Cerebellar nuclear complex (tissue), 1 donor: ENCODE results near the gene MMUT.
A peak's percentile ranks its signal among the peaks of the same experiment; 100 is the strongest.
"Not testable (repeated sequence)": the region's sequence is repeated elsewhere in the genome, so short reads cannot be mapped to it uniquely, and the experiment has no call there.

Source experiments
- DNase-seq, 2 experiments: peaks; one replicate each; lab custom pipeline; 2025; lab: John Stamatoyannopoulos, UW

Gene MMUT

GRCh38 chr6:49462927-49463611 lies at the start of gene MMUT, which contains the start of gene CENPQ:
MMUT (minus strand) TSS chr6:49463253; CDS start chr6:49459466, 3,787 bp downstream.
CENPQ (plus strand) TSS chr6:49463370; CDS start chr6:49470177, 6,807 bp downstream.
- peak; percentile 70 to 85 for DNase-seq

DNA sequence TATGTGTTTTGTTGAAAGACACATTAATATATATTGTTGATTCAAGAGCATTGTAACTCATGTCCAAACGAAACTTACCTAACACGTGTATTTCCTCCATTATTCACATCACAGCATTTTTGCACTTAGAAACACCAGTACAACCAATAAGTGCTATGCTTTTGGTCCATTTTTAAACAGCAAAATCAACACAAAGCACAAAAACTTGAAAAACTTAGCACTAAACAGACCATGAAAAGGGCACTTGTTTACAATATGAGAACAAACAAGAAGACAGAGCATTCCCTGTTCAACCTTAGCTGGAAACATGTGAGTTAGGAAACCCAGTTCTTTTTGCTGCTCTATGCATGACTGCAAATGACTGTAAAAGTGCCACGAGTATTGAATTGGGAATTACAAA lies 46.3 kb upstream of the MMUT start:
- no peak for DNase-seq

DNA sequence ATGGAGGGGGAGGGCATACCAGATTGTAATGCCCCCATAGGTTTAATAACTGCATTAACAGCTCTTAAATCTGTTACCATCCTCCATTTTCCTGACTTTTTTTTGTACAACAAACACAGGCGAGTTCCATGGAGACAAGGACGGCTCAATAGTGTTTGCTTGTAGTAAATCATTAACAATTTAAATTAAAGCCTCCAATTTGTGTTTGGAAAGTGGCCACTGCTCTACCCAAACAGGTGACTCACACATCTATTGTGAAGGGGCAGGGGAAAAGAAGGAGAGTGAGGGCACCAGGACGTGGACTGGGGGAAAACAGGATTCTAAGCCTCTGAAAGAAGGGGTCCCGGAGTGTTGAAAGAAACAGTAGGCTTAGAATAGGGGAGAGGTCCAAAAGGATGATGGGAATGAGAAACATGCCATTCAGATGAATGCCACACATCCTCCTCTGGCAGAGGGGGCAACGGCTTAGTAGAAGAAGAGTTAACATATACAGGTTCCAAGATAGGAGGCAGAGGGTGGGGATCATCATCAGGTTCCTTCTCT lies 43.6 kb upstream of the MMUT start:
- no peak for DNase-seq

GRCh38 chr6:49504666-49505065 lies 41.6 kb upstream of the MMUT start:
- DNase-seq, result no peak

DNA sequence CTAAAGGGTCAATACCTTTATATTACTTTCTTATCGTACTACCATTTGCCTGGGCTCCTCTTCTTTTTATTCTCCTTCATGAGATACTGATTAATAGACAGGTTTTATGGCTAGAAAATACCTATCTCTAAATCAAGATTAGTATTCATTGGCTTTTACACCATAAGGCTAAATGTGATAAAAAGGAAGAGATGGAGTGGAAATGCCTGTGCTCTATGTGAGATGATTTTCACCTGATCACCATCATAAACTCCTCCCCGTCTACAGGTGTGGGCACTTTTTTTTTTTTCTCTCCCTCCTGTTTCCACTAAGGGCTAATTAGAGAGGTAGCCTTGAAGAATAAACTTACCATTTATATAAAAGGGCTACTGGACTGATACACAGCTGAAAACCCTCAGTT lies 36.6 kb upstream of the MMUT start, which contains the start of gene GLYATL3:
TSS of gene GLYATL3 (plus strand) at position 301 of the 400 bp plus-strand sequence. CDS start 12,068 bp downstream, outside the sequence.
- DNase-seq, result no peak

DNA sequence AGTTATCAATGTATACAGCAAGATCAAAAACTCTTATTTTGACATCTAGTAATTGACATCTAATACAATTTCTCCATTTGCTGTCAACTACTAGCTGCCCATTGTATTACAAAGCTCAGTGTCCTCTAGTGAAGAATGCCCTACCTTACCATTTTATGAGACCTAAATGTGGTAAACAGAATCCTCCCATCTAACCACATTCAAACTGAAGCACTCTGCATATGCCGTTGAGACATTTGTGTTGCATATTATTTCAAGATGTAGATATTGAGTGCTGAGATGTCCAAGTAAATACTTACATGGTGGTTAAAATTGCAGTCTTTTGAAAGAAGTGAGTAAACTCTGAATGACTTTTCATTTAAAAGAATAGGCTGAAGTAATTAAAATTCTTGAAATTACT lies 36.1 kb upstream of the MMUT start:
- no peak for DNase-seq

- no peak for DNase-seq
Observed at GRCh38 chr6:49497304-49497703, 34.3 kb upstream of the MMUT start.

GRCh38 chr6:49490633-49491032 lies 27.6 kb upstream of the MMUT start:
- DNase-seq, result no peak

DNA sequence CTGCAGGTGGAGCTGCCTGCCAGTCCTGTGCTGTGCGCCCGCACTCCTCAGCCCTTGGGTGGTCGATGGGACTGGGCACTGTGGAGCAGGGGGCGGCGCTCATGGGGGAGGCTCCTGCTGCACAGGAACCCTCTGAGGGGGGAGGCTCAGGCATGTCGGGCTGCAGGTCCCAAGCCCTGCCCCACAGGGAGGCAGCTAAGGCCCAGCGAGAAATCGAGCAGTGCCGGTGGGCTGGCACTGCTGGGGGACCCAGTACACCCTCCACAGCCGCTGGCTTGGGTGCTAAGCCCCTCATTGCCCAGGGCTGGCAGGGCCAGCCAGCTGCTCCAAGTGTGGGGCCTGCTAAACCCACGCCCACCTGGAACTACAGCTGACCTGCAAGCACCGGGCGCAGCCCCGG lies 20.3 kb upstream of the MMUT start:
- DNase-seq, result not testable (repeated sequence)

- not testable (repeated sequence) for DNase-seq
Observed at GRCh38 chr6:49481846-49482245, 18.8 kb upstream of the MMUT start.

DNA sequence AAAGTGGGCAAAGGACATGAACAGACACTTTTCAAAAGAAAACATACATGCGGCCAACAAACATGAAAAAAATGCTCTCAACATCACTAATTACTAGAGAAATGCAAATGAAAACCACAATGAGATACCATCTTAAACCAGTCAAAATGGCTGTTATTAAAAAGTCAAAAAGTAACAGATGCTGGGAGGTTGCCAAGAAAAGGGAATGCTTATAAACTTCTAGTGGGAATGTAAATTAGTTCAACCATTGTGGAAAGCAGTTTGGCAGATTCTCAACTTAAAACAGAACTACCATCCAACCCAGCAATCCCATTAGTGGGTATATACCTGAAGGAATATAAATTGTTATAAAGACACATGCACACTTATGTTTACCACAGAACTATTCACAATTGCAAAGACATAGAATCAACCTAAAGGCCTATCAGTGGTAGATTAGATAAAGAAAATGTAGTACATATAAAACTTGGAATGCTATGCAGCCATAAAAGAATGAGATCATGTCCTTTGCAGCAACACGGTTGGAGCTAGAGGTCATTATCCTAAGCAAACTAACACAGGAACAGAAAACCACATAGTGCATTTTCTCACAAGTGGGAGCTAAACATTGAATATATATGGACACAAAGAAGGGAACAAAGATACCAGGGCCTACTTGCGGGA lies 16.4 kb upstream of the MMUT start:
- DNase-seq, result no peak

DNA sequence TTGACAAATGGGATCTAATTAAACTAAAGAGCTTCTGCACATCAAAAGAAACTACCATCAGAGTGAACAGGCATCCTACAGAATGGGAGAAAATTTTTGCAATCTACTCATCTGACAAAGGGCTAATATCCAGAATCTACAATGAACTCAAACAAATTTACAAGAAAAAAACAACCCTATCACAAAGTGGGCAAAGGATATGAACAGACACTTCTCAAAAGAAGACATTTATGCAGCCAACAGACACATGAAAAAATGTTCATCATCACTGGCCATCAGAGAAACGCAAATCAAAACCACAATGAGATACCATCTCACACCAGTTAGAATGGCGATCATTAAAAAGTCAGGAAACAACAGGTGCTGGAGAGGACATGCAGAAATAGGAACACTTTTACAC lies 13.5 kb upstream of the MMUT start:
- not testable (repeated sequence) for DNase-seq

GRCh38 chr6:49468042-49468441 lies 5.0 kb upstream of the MMUT start:
- DNase-seq, result no peak

- no peak for DNase-seq
Observed at GRCh38 chr6:49464691-49465090, 1.6 kb upstream of the MMUT start.

DNA sequence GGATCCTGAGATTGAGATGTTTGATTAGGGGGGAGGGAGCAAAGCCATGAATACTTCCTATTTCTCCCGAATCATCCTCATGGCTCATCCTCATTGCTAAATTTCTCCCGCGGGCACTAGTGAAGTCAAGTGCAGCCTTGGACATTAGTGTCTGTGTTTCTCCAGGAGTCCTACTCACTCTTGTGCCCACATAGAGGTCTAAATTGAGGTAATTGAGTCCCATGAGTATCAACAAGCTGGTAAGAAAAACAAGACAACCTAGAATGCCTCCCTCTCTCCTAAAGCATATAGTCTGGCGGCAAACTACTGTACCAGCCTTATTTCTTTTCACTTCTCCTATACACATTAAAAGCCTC lies 537 bp upstream of the MMUT start:
- no peak for DNase-seq

DNA sequence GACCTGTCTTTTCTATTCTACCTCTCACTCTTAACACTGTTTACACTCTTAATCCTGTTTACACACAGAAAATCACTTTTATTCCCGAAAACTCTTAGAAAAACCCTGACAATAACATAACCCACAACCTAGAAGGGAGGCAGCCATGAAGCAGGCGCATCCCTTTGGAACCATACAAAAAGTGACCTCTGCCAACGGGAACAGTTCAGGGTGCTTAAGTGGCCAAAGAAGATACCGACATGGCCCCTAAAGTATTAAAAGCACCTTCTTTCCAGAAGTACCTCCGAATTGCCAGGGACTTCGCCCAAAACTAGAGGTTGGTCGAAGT lies 490 bp downstream of the MMUT start:
- no peak for DNase-seq

DNA sequence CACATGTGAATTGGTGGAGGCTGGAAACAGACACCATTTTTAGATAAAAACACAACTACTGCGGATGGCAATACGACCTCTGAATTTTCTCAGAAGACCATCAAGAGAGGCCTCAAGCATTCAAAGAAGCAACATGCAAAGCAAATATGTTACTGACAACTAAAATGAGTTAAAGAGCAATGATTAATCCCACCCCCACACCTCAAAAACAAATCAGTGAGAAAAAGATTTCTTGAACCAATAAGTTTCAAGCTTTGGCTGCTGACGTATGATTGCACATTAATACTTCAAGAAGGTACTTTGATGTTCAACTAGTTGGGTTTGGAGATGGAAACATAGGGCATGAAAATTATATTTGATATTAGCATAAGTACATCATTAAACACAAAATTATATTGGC lies 982 bp downstream of the MMUT start:
- no peak for DNase-seq

GRCh38 chr6:49457771-49458170 lies 5.3 kb downstream of the MMUT start:
- no peak for DNase-seq

- DNase-seq, result no peak
Observed at GRCh38 chr6:49454787-49455709, 8.0 kb downstream of the MMUT start.

DNA sequence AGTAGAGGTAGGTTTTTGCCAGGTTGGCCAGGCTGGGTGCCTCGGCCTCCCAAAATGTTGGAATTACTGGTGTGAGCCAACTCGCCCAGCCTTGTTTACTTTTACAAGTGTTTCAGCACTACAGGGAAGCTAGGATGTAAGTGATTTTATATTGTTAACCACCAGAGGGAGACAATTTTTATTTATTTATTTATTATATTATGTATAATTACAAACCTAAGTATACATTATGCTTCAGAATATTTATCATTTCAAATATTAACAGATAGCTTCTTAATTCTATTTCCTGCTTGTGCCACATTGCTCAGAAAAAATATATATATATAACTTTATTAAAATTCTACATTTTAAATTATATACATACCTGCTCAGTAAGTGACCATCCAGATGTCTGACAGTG lies 9.8 kb downstream of the MMUT start:
- DNase-seq, result no peak

GRCh38 chr6:49430866-49431265 lies 32.2 kb downstream of the MMUT start:
- DNase-seq, result no peak

- DNase-seq, result no peak
Observed at GRCh38 chr6:49430187-49430586, 32.9 kb downstream of the MMUT start.
